Fibroblast of skin of back (primary cell): ENCODE data around the gene GPC1. TPM values are rescaled to one million over a fixed set of nuclear protein-coding genes. Genes with fewer than 3 reads are reported as not detected.
"Not testable (repeated sequence)": the region's sequence is repeated elsewhere in the genome, so short reads cannot be mapped to it uniquely, and the experiment has no call there.

Experiments used
- DNase-seq: peaks from one replicate; pipeline ENCODE4 v3.0.0-alpha.2; 2013
- polyA plus RNA-seq, 2 experiments: library from polyadenylated mRNA; unstranded; fragments of 120-200 nt; gene quantifications; one replicate each; pipeline ENCODE4 v1.2.1, GENCODE V29; 2013; ENCODE audit not compliant: insufficient read length in 2 of 2

The GPC1 gene
- 221 TPM for polyA plus RNA-seq (2013, experiment 1 of 2; ENCODE audit: insufficient read length)
- 166 TPM for polyA plus RNA-seq (2013, experiment 2 of 2; ENCODE audit: insufficient read length)

GRCh38 chr2:240435457-240435947 is at the start of gene GPC1:
Gene GPC1, plus strand, starts transcription at chr2:240435663. Its CDS starts 256 bp downstream, at chr2:240435919.
- DNase-seq = peak; percentile 85

- DNase-seq = no peak
These were observed 49.1 kb upstream of the GPC1 start for GRCh38 chr2:240386326-240386725.

GRCh38 chr2:240386743-240387142 is 48.7 kb upstream of the GPC1 start:
- not testable (repeated sequence) for DNase-seq

GRCh38 chr2:240387325-240387668 is 48.2 kb upstream of the GPC1 start:
- no peak for DNase-seq

- DNase-seq = peak; percentile 97
These were observed 47.6 kb upstream of the GPC1 start for GRCh38 chr2:240387669-240388358.

GRCh38 chr2:240388471-240389301 is 46.8 kb upstream of the GPC1 start:
- no peak for DNase-seq

- no peak for DNase-seq
These were observed 46.1 kb upstream of the GPC1 start for GRCh38 chr2:240389302-240389805.

- no peak for DNase-seq
These were observed 45.1 kb upstream of the GPC1 start for GRCh38 chr2:240390091-240391073.

- no peak for DNase-seq
These were observed 44.1 kb upstream of the GPC1 start for GRCh38 chr2:240391111-240392051.

GRCh38 chr2:240392084-240392947 is 43.1 kb upstream of the GPC1 start:
- DNase-seq = peak; percentile 61

GRCh38 chr2:240392948-240393830 is 42.3 kb upstream of the GPC1 start:
- no peak for DNase-seq

GRCh38 chr2:240393831-240394410 is 41.5 kb upstream of the GPC1 start:
- DNase-seq = peak; percentile 20

GRCh38 chr2:240394549-240394948 is 40.9 kb upstream of the GPC1 start:
- no peak for DNase-seq

- no peak for DNase-seq
These were observed 40.0 kb upstream of the GPC1 start for GRCh38 chr2:240395448-240395847.

- no peak for DNase-seq
These were observed 39.4 kb upstream of the GPC1 start for GRCh38 chr2:240395896-240396622.

- no peak for DNase-seq
These were observed 38.6 kb upstream of the GPC1 start for GRCh38 chr2:240396623-240397541.

- DNase-seq = no peak
These were observed 37.9 kb upstream of the GPC1 start for GRCh38 chr2:240397542-240397916.
